ENCODE results near the gene SLC25A34. TPM values are rescaled to one million over a fixed set of nuclear protein-coding genes. Genes with fewer than 3 reads are reported as not detected.

SLC25A34 gene
- total RNA-seq = 10 to 100 TPM in 6 of 9 donors, 1 to 10 TPM in 3; 4.8 to 71.2 (median 17.8) TPM
- polyA plus RNA-seq = 10 to 100 TPM in 1 of 2 donors, 1 to 10 TPM in 1; 1.6 to 25.9 TPM
- long read RNA-seq, donor 1, transcript SLC25A34-201 (5 exons, 2,986 nt) = major isoform, 43 of 81 reads
- long read RNA-seq, donor 1, partial matches to known transcripts = 13 of 81 reads
- long read RNA-seq, donor 1, other reads (novel, unspliced or antisense) = 25 of 81 reads
- long read RNA-seq, donor 2, transcript SLC25A34-201 (5 exons, 2,986 nt) = major isoform, 224 of 295 reads
- long read RNA-seq, donor 2, partial matches to known transcripts = 18 of 295 reads
- long read RNA-seq, donor 2, other reads (novel, unspliced or antisense) = 53 of 295 reads
- long read RNA-seq, donor 3, transcript SLC25A34-201 (5 exons, 2,986 nt) = major isoform, 5 of 22 reads
- long read RNA-seq, donor 3, partial matches to known transcripts = 1 of 22 reads
- long read RNA-seq, donor 3, other reads (novel, unspliced or antisense) = 16 of 22 reads

GRCh38 chr1:15736038-15736891 lies at the start of gene SLC25A34:
TSS of gene SLC25A34 (plus strand) at chr1:15736258. CDS start at chr1:15736486, 228 bp downstream.
- 55 to 69% (median 62%) methylated on average over 25 to 35 of the region's 35 CpGs for WGBS, 4 donors
- Histone ChIP-seq H3K36me3 (peaks cover 0 to 42% (median 37%) of the 10 kb centered on the region in 9 donors), H3K27ac (peak within 1 kb of the TSS; percentile 73 to 96 (median 84)), H3K4me3 (peak within 1 kb of the TSS in 10 of 12 donors; percentile 14 to 47 (median 30)), H3K4me1 (peaks cover 0 to 41% (median 17%) of the 10 kb centered on the region in 12 donors), H3K9me3 (no peaks in the 10 kb centered on the region), H3K27me3 (no peaks in the 10 kb centered on the region)
- peak; percentile 80 to 93 (median 87) for DNase-seq
- peak; percentile 82 to 92 (median 88) for ATAC-seq
- TF ChIP-seq POLR2A (IDR thresholded peaks at IDR 0.05) = peak in 1 of 2 donors; percentile 48
- TF ChIP-seq, protein P1, sequence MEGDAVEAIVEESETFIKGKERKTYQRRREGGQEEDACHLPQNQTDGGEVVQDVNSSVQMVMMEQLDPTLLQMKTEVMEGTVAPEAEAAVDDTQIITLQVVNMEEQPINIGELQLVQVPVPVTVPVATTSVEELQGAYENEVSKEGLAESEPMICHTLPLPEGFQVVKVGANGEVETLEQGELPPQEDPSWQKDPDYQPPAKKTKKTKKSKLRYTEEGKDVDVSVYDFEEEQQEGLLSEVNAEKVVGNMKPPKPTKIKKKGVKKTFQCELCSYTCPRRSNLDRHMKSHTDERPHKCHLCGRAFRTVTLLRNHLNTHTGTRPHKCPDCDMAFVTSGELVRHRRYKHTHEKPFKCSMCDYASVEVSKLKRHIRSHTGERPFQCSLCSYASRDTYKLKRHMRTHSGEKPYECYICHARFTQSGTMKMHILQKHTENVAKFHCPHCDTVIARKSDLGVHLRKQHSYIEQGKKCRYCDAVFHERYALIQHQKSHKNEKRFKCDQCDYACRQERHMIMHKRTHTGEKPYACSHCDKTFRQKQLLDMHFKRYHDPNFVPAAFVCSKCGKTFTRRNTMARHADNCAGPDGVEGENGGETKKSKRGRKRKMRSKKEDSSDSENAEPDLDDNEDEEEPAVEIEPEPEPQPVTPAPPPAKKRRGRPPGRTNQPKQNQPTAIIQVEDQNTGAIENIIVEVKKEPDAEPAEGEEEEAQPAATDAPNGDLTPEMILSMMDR (IDR thresholded peaks at IDR 0.05) = peak in 1 of 12 donors; percentile 16
- intact Hi-C loops (cut with DNase I) = loop anchor here in 6 of 10 donors (2.0 to 10.0 kb wide), 7 partner anchors 34 to 141 kb away; partner anchors contain the start of gene PLEKHM2 (in 2 of the 6)

DNA sequence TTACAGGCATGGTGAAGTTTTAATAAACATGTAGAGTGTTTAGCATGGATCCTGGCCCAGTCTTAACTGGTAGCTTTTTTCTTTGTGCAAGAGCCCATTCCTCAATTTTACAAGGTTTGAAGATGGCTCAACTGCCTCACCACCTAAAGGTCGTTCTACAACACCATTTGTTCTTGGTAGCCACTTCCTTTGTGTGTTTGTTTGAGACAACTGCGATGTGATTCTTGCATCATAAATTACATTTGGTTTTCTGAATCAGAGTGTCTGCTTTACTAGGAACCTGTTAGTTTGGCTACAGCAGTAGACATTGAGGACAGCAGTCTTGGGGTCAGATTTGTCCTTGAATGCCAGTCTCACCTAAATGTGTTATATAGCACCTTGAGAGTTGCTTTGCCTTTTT lies 48.6 kb upstream of the SLC25A34 start:
- peaks cover 0 to 6% (median 0%) of the 10 kb centered on the region in 9 donors for H3K36me3 ChIP-seq
- H3K4me3 ChIP-seq = no peak overlapping the region
- H3K27ac ChIP-seq = no peak overlapping the region
- 74 to 87% (median 83%) methylated on average over 2 of the region's 2 CpGs for WGBS, 4 donors
- DNase-seq (no peak), ATAC-seq (no peak)
- no peaks in the 10 kb centered on the region for H3K27me3 ChIP-seq
- no peak for TF ChIP-seq POLR2A (IDR thresholded peaks at IDR 0.05)
- TF ChIP-seq, protein P1 (IDR thresholded peaks at IDR 0.05) = no peak
- intact Hi-C loops (cut with DNase I) = loop anchor here in 1 of 10 donors (10.0 kb wide), 1 partner anchor 47 kb away; the partner anchor contains the start of gene SLC25A34
- H3K4me1 ChIP-seq = peaks cover 8 to 69% (median 37%) of the 10 kb centered on the region in 12 donors
- no peaks in the 10 kb centered on the region for H3K9me3 ChIP-seq

- Histone ChIP-seq H3K36me3 (peaks cover 0 to 6% (median 0%) of the 10 kb centered on the region in 9 donors), H3K27me3 (no peaks in the 10 kb centered on the region), H3K4me1 (peaks cover 6 to 64% (median 41%) of the 10 kb centered on the region in 12 donors), H3K9me3 (no peaks in the 10 kb centered on the region), H3K27ac (peak overlapping the region in 6 of 12 donors; percentile 42 to 76 (median 64)), H3K4me3 (no peak overlapping the region)
- no peak for ATAC-seq
- TF ChIP-seq, protein P1 (IDR thresholded peaks at IDR 0.05) = no peak
- no peak for TF ChIP-seq POLR2A (IDR thresholded peaks at IDR 0.05)
- no peak for DNase-seq
- intact Hi-C loops (cut with DNase I) = no loop called here
- 93 to 96% (median 95%) methylated on average over 6 of the region's 6 CpGs for WGBS, 4 donors
Observed at GRCh38 chr1:15690317-15690716, 45.7 kb upstream of the SLC25A34 start.

Data from heart left ventricle (tissue), 16 donors.